ENCODE measurements around the gene NAPSA.
"Not testable (repeated sequence)": the region's sequence is repeated elsewhere in the genome, so short reads cannot be mapped to it uniquely, and the experiment has no call there.

Gene NAPSA

GRCh38 chr19:50365434-50366306 lies at the start of gene NAPSA:
Gene NAPSA (minus strand): TSS chr19:50365639. CDS start chr19:50365621, 18 bp downstream.
- no peak for DNase-seq (ENCODE audit: low read depth in 2 of 2, low spot score in 1 of 2)

DNA sequence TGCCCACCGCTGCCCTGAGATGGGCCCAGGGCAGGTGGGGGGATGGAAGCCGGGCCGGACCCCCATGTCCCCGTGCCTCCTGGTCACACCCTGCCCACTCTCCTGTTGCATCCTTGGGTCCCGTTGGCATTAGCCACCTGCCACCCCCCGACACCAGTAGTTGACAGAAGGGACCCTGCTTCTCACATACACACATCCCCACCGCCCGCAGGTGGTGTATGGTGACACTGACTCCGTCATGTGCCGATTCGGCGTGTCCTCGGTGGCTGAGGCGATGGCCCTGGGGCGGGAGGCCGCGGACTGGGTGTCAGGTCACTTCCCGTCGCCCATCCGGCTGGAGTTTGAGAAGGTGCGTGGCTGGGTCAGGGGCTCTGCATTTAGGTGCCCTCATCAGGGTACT lies 48.1 kb upstream of the NAPSA start:
- DNase-seq (ENCODE audit: low read depth in 2 of 2, low spot score in 1 of 2): no peak

GRCh38 chr19:50413096-50413495 lies 47.7 kb upstream of the NAPSA start:
- DNase-seq (ENCODE audit: low read depth in 2 of 2, low spot score in 1 of 2): no peak

DNA sequence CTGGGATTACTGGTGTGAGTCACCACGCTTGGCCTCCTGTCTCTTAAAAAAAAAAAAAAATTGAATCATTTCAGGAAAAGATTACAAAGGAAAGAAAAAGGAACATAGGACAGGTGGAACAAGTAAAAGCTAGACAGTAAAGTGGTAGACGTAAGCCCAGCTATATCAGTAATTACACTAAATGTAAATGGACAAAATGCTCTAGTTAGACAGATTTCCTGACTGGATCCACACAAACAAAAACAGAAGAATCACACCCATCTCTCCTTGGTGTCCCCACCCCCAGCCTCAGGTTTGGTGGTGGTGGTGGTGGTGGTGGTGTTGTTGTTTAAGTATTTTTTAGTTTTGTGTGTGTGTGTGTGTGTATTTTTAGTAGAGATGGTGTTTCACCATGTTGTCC lies 47.0 kb upstream of the NAPSA start:
- no peak for DNase-seq (ENCODE audit: low read depth in 2 of 2, low spot score in 1 of 2)

- no peak for DNase-seq (ENCODE audit: low read depth in 2 of 2, low spot score in 1 of 2)
These were observed 44.7 kb upstream of the NAPSA start for GRCh38 chr19:50410109-50410508.

- DNase-seq (ENCODE audit: low read depth in 2 of 2, low spot score in 1 of 2): no peak
These were observed 43.9 kb upstream of the NAPSA start for GRCh38 chr19:50409347-50409746.

GRCh38 chr19:50406829-50407228 lies 41.4 kb upstream of the NAPSA start:
- DNase-seq (ENCODE audit: low read depth in 2 of 2, low spot score in 1 of 2): no peak

- DNase-seq (ENCODE audit: low read depth in 2 of 2, low spot score in 1 of 2): no peak
These were observed 40.8 kb upstream of the NAPSA start for GRCh38 chr19:50406156-50406820.

- no peak for DNase-seq (ENCODE audit: low read depth in 2 of 2, low spot score in 1 of 2)
These were observed 37.3 kb upstream of the NAPSA start for GRCh38 chr19:50402544-50403301.

- DNase-seq (ENCODE audit: low read depth in 2 of 2, low spot score in 1 of 2): no peak
These were observed 36.4 kb upstream of the NAPSA start for GRCh38 chr19:50401605-50402450.

DNA sequence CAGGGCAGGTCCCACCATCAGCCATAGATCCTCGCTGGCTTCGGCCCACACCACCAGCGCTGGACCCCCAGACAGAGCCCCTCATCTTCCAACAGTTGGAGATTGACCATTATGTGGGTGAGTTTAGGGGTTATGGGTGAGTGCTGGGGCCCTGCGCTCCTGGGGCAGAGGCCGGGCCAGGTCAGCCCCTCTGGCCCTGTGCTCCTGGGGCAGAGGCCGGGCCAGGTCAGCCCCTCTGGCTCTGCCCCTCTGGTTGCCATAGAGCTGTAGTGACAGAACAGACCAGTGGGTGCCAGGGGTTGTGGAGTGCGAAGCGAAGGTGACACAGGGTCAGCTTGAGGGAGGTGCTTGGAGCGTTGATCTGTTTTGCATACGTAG lies 33.9 kb upstream of the NAPSA start:
- DNase-seq (ENCODE audit: low read depth in 2 of 2, low spot score in 1 of 2): no peak

DNA sequence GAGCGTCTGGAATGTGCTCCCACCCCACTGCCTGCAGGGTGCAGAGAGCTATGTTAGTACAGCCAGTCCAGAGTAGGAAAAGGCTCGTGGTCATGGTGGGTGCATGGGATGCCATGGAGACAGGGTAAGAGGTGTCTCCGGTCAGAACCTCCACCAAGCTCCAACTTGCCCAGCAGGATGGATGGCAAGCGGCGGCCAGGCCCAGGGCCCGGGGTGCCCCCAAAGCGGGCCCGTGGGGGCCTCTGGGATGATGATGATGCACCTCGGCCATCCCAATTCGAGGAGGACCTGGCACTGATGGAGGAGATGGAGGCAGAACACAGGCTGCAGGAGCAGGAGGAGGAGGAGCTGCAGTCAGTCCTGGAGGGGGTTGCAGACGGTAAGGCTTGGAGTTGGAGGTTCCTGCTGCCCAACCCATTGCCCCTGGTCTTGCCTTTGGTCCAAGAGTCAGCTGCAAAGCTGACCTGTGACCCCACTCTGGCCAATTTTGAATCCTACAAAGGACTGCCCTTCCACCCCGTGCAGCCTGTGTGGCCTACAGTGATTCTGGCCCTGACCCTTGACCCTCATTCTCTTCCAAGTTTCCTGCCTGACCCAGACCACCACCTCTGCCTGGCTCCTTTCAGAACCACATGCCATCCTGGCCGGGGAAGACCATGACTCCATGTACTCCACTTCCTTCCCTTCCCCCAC lies 33.4 kb upstream of the NAPSA start:
- no peak for DNase-seq (ENCODE audit: low read depth in 2 of 2, low spot score in 1 of 2)

DNA sequence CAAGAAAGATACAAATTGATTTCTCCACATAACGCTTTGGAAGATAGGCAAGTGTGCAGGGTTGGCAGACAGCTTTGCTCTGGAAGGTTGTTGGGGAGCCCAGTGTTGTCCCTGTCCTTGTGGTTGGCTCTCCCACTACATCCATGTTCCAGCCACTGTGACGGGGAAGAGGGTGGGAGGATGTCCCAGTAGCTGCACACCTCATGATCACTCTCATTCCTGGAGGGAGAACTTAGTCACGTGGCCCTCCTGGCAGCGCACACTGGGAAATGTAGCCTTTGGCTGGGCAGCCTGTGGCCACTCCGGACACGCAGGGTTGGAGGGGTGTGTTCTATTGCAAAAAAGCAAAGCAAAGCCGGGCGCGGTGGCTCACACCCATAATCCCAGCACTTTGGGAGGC lies 28.6 kb upstream of the NAPSA start:
- DNase-seq (ENCODE audit: low read depth in 2 of 2, low spot score in 1 of 2): no peak

DNA sequence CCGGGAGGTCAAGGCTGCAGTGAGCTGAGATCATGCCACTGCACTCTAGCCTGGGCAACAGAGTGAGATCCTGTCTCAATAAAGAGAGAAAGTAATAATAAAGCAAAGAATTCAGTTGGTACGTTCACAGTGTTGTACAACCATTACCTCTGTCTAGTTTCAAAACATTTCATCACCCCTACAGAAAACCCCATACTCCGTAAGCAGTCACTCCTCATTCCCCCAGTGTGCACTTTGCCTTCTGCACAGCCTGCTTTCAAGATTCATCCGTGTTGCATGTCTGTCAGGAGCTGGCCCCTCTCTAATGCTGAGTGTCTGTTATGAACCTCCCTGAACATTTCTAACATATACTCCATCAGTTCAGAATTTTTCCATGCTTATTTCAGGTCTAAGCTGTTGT lies 28.1 kb upstream of the NAPSA start:
- no peak for DNase-seq (ENCODE audit: low read depth in 2 of 2, low spot score in 1 of 2)

GRCh38 chr19:50392759-50393158 lies 27.3 kb upstream of the NAPSA start:
- DNase-seq (ENCODE audit: low read depth in 2 of 2, low spot score in 1 of 2): no peak

GRCh38 chr19:50390952-50391351 lies 25.5 kb upstream of the NAPSA start:
- not testable (repeated sequence) for DNase-seq (ENCODE audit: low read depth in 2 of 2, low spot score in 1 of 2)

DNA sequence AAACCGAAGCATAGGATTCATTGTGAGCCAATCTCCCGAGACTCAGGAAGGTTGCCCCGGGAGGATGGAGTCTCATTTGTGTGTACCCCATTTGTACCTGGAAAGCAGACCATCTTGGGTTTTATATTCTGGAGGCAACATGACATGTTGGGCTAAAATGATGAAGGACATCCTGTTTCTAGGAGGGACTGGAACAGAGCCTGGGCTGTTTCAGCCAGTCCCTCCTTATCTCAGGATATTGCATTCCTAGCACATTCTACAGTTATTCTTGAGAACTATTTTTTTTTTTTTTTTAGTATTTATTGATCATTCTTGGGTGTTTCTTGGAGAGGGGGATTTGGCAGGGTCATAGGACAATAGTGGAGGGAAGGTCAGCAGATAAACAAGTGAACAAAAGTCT lies 24.9 kb upstream of the NAPSA start:
- not testable (repeated sequence) for DNase-seq (ENCODE audit: low read depth in 2 of 2, low spot score in 1 of 2)

- DNase-seq (ENCODE audit: low read depth in 2 of 2, low spot score in 1 of 2): no peak
These were observed 22.4 kb upstream of the NAPSA start for GRCh38 chr19:50387868-50388245.

GRCh38 chr19:50387176-50387867 lies 21.9 kb upstream of the NAPSA start:
- DNase-seq (ENCODE audit: low read depth in 2 of 2, low spot score in 1 of 2): no peak

Data from stimulated activated CD8-positive, alpha-beta memory T cell treated with anti-CD3 and anti-CD28 coated beads, Interleukin-4, amount 100 ng/mL, for 4 hours (primary cell).